ENCODE results near the gene STPG2. TPM values are rescaled to one million over a fixed set of nuclear protein-coding genes. Genes with fewer than 3 reads are reported as not detected.
"Not testable (repeated sequence)": the region's sequence is repeated elsewhere in the genome, so short reads cannot be mapped to it uniquely, and the experiment has no call there.

STPG2 gene
- total RNA-seq, 2 donors from 2014 or later: 0.25 TPM; not detected in 1

- DNase-seq (no peak), ATAC-seq (no peak)
- intact Hi-C loops (cut with DNase I, micrococcal nuclease): no loop called here
Measured at GRCh38 chr4:97720869-97721432, 422.3 kb downstream of the STPG2 start.

DNA sequence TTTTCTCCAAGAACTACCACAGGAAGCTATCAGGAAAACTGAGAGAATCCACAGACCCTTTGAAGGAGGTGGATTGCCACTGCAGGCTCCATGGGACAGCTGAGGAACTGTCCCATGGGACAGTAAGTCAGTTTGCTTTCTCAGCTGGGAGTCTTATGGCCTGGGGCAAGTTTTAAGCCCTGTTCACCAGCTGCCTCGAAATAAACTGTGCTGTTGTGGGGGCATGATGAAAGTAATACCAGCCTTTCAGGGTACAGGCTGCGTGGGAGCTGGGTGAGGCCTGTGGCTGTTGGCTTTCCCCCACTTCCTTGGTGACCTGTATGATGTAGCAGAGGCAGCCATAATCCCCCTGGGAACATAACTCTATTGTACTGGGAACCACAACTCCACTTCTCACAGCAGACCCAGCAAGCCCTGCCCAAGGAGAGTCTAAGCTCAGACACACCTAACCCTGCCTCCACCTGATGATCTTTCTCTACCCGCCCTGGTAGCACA, 452.1 kb downstream of the STPG2 start:
- ATAC-seq (no peak), DNase-seq (no peak)
- intact Hi-C loops (cut with DNase I, micrococcal nuclease): no loop called here

GRCh38 chr4:97670703-97671269, 472.5 kb downstream of the STPG2 start:
- DNase-seq (no peak), ATAC-seq (no peak)
- intact Hi-C loops (cut with DNase I, micrococcal nuclease): no loop called here

DNA sequence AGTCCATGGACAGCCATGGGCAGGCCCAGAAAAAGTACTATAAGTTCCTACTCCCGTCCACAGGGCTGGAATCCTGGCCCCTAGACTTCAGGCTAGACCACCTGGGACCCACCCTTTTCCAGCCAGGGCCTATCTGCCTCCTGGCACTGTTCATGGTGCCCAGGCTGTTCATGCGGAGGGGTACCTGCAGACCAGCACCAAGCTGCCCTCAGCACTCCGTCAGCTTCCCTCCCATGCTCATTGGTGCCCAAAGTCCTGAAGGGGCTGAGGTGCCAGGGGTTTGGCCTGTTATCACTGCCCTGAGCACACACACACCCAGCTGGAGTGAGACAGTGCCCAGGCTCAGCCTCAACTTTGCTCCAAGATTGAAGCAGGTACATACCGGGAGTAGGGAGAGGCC, 477.7 kb downstream of the STPG2 start:
- intact Hi-C loops (cut with DNase I, micrococcal nuclease): no loop called here
- ATAC-seq (no peak), DNase-seq (no peak)

GRCh38 chr4:97664741-97665140, 478.5 kb downstream of the STPG2 start:
- intact Hi-C loops (cut with DNase I, micrococcal nuclease): no loop called here
- DNase-seq: no peak
- ATAC-seq: no peak

GRCh38 chr4:97662133-97662532, 481.1 kb downstream of the STPG2 start:
- intact Hi-C loops (cut with DNase I, micrococcal nuclease): no loop called here
- DNase-seq: no peak
- no peak for ATAC-seq

DNA sequence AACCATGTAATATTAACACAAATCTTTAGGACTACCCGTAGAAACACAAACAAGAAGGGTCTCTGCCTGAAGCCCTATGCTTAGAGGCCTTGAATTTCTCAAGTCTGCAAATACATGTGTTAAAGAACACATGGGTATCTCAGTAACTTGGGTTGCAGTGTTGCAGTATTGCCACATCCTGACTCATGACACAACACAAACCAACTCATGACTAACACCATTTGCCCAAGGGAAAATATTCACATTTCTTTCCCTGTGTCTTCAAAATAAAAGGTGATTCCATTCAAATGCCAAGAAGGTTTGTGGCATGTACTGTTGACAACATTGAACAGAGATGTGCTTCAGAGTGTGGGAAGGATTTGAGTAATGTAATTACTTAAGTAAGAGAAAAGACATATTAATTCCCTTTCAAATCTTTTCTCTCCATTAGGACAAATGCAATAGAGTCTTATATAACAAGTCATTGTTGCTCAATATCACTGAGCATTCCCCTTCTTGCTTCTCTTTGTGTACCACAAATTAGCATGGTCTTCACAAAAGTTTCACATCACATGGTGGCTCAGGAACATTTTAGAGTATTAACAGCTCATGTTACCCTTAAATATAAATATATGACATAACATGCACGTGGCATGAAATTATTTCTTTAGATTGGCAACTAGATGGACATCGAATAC, 487.1 kb downstream of the STPG2 start:
- ATAC-seq (no peak), DNase-seq (no peak)
- intact Hi-C loops (cut with DNase I, micrococcal nuclease): no loop called here

DNA sequence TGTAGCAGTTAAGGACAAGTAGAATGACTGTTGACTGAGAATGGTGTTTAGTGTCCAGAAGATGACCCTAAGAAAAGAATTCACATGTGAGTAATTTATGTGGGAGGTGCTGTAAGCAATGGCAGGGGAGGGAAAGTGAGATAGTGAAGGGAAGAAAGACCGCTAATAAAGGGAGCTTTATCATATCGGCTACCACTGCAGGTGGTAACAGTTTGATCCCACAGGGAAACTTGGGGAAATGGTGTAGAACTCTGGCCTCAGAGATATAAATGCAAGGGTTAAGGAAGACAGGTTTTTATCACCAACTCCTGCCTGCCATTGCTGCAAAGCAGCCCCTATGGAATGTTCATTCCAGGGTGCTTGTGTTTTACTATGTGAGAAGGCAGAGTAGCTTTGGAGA, 489.6 kb downstream of the STPG2 start:
- no peak for DNase-seq
- intact Hi-C loops (cut with DNase I, micrococcal nuclease): no loop called here
- ATAC-seq: no peak

DNA sequence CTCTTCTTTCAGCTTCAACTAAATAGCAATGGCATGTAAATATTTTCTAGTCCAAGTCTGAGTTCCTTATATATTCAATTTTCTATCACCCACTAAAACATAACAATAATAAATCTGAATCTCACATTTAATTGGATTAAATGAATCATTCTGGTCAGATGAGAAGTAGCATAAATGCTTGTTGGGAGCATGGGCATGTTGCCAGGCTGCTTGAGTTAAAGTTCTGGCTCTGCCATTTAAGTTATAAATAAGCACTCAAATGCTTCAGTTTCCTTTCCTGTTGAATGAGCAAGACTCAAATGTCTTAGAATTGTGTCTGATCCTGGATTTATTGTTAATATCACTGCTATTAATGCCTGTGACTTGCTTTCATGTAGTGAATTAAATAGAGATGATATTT, 496.3 kb downstream of the STPG2 start:
- intact Hi-C loops (cut with DNase I, micrococcal nuclease): no loop called here
- DNase-seq (no peak), ATAC-seq (no peak)

- intact Hi-C loops (cut with DNase I, micrococcal nuclease): no loop called here
- ATAC-seq (no peak), DNase-seq (no peak)
Measured at GRCh38 chr4:97645071-97645821, 498.0 kb downstream of the STPG2 start.

DNA sequence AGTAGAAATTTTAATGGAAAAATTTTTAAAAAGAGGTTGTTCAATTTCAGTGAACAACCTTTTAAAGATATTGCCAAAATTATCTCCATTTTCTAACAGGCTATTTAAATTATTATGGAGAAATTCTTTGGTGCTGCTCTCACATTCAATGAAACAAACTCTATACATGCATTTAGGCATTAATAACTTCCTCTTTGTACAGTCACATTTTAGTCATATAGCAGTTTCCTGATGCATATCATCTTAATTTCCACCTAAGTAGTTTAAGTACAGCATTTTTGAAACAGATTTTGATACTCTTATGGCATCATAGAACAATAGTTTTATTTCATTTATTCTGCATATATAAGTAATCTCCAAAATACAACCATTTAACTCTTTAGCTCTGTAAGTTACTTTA, 500.1 kb downstream of the STPG2 start:
- intact Hi-C loops (cut with DNase I, micrococcal nuclease): no loop called here
- no peak for DNase-seq
- no peak for ATAC-seq

DNA sequence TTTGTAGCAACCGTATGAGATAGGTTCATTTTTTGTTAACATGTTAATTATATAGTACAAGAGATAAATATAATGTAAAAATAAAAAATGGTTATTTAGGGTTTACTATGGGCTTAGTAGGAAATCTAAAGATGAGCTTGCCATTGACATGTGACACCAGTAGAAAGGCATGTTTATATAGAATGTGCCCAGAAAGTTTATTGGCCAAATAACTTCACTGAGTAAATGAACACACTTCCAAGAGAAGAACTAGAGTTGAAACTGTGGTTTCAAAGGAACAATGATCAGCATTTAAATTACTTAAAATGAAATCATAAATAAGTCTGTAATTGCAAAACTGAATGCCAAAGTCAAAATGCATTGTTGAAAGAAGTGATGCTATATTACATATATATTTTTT, 503.3 kb downstream of the STPG2 start:
- ATAC-seq (no peak), DNase-seq (no peak)
- intact Hi-C loops (cut with DNase I, micrococcal nuclease): no loop called here

GRCh38 chr4:97633831-97634230, 509.4 kb downstream of the STPG2 start:
- DNase-seq; intact Hi-C loops (cut with DNase I, micrococcal nuclease); ATAC-seq: not testable (repeated sequence)

DNA sequence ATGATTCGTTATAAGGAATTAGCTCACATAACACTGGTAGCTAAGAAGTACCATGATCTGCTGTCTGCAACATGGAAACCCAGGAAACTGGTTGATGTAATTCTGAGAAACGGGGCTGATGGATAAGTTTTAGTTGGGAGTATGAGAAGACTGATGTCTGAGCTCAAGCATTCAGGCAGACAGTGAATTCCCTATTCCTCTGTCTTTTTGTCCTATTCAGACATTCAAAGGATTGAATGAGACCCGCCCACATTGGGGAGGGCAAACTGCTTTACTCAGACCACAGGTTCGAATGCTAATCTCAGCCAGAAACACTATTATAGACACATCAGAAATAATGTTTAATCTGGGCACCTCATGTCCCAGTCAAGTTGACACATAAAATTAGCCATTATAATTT, 515.5 kb downstream of the STPG2 start:
- intact Hi-C loops (cut with DNase I, micrococcal nuclease): no loop called here
- DNase-seq (no peak), ATAC-seq (no peak)

- DNase-seq: no peak
Measured at GRCh38 chr4:97624204-97624603, 519.1 kb downstream of the STPG2 start.

DNA sequence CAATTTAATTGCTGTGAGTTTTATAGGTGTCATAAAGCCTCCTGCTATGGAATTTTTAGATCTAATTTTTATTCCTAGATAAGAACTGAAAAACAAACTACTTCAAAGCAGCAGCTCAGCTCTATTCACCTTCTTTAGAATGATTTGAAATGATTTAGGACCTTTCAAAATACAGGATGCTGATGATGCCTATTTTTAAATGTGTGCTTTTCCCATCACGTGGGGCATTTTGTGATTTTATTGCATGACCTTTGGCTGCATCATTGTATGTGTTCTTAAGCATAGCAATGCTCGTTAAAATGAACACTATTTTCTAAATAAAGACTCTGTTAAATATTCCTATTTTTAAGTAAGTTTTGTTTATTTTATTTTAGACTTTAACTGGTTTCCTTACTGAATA, 537.3 kb downstream of the STPG2 start:
- DNase-seq: no peak
- peak; percentile 84 for ATAC-seq
- intact Hi-C loops (cut with DNase I, micrococcal nuclease): no loop called here

More at GRCh38 chr4:97624204-97624603, 519.1 kb downstream of the STPG2 start:
- ATAC-seq: no peak
- intact Hi-C loops (cut with DNase I, micrococcal nuclease): no loop called here

GRCh38 chr4:97593248-97593647, 550.0 kb downstream of the STPG2 start:
- DNase-seq (no peak), ATAC-seq (no peak)
- intact Hi-C loops (cut with DNase I, micrococcal nuclease): no loop called here

- intact Hi-C loops (cut with DNase I, micrococcal nuclease): no loop called here
- DNase-seq (no peak), ATAC-seq (no peak)
Measured at GRCh38 chr4:97590266-97590665, 553.0 kb downstream of the STPG2 start.

DNA sequence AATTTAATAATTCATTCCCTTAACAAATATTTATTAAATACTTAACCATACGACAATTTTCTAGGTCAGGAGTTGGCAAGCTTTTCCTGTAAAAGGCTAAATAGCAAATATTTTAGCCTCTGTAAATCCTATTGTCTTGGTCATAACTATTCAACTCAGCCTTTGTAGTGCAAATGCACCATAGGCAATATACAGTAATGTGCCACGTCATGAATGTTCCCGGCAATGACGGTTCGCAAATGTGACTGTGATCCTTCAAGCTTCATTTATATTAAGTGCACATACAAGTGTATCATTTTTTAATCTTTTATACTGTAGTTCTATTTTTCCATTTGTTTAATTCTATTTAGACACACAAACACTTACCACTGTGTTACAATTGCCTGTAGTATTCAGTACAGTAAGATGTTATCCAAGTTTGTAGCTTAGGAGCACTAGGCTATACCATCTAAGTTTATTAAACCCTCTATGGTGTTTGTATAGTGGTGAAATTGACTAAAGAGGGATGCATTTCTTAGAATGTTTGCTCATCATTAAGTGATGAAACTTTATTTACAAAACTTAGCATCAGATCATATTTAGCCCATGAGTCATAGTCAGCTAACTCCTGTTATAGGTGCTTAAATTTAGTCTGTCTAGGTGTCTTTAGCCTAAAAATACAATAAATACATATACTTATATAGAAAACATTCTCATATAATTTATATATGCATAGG, 553.6 kb downstream of the STPG2 start:
- ATAC-seq (no peak), DNase-seq (no peak)
- intact Hi-C loops (cut with DNase I, micrococcal nuclease): no loop called here
